Activated CD8-positive, alpha-beta memory T cell treated with anti-CD3 and anti-CD28 coated beads, Interleukin-2, amount 50 U/mL, for 4 hours (primary cell): ENCODE measurements around the gene MYH16.
"Not testable (repeated sequence)": the region's sequence is repeated elsewhere in the genome, so short reads cannot be mapped to it uniquely, and the experiment has no call there.

ENCODE experiments used
- DNase-seq: peaks from one replicate; pipeline ENCODE4 v3.0.0-alpha.2; 2020

MYH16 gene

GRCh38 chr7:99308461-99309074 is 35.9 kb downstream of the MYH16 start:
- DNase-seq, result no peak

- no peak for DNase-seq
Observed at GRCh38 chr7:99309111-99309510, 36.5 kb downstream of the MYH16 start.

GRCh38 chr7:99310004-99310403 is 37.4 kb downstream of the MYH16 start:
- no peak for DNase-seq

DNA sequence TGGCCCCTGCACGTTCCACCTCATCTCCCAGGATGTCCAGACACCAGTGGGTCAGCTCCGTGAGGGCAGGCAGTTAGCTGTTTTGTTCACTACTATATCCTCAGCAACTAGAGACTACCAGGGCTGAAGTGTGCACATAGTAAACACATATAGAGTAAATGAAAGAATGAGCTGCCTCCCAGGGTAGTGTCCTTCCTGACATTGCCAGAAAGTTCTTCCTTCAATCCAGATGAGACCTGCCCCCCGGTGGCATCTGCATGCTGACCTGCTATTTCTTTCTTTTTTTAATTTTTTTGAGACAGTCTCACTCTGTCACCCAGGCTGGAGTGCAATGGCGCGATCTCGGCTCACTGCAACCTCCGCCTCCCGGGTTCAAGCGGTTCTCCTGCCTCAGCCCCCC is 39.1 kb downstream of the MYH16 start:
- no peak for DNase-seq

GRCh38 chr7:99312316-99313203 is 39.9 kb downstream of the MYH16 start:
- peak; percentile 75 for DNase-seq

- DNase-seq, result no peak
Observed at GRCh38 chr7:99313204-99313573, 40.5 kb downstream of the MYH16 start.

GRCh38 chr7:99314504-99314903 is 41.9 kb downstream of the MYH16 start:
- DNase-seq, result no peak

- no peak for DNase-seq
Observed at GRCh38 chr7:99320371-99320770, 47.7 kb downstream of the MYH16 start.

DNA sequence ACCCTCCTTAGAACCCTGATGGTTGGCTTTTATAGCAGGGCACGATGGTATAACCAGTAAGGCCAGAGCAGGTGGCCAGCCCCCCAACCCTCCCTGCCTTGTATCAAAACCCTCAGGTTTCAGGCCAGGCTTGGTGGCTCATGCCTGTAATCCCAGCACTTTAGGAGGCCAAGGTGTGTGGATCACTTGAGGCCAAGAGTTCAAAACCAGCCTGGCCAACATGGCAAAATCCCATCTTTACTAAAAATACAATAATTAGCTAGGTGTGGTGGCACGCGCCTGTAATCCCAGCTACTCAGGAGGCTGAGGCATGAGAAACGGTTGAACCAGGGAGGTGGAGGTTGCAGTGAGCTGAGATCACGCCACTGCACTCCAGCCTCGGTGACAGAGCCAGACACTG is 50.0 kb downstream of the MYH16 start:
- not testable (repeated sequence) for DNase-seq

DNA sequence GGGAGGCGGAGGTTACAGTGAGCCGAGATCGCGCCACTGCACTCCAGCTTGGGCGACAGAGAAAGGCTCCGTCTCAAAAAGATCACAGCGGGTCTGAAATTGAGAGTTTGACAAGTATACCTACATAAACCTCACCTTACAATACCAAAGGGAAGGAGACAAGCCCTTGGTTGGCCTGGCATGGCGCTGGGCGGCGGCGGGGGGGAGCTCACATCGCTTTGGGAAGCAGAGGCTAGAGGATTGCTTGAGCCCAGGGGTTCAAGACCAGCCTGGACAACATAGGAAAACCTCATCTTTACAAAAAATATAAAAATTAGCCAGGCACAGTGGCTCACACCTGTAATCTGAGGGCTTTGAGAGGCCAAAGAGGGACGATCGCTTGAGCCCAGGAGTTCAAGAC is 51.9 kb downstream of the MYH16 start:
- no peak for DNase-seq

GRCh38 chr7:99325001-99325493 is 52.4 kb downstream of the MYH16 start:
- no peak for DNase-seq

- DNase-seq, result peak; percentile 92
Observed at GRCh38 chr7:99325592-99326407, 53.2 kb downstream of the MYH16 start, which contains the start of gene ARPC1A. ARPC1A (plus strand) TSS chr7:99325898; CDS start chr7:99333354, 7,456 bp downstream.

DNA sequence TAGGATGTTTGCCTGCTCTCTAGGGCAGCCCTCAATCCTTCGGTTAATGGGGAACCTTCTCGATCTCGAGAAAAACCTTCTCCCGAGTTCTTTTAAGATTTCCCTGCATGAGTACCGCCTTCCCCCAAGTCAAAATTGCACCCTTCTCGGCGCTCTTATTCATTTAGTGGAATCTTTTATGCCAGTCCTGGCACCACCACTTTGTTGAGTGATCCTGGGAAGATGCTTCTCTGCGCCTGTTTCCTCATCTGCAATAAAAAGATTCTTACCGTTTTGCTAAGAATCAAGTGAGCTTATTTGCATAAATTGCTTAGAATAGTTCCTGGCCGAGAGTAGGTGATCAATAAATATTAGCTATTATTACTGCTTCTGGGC is 53.8 kb downstream of the MYH16 start:
- DNase-seq, result no peak

DNA sequence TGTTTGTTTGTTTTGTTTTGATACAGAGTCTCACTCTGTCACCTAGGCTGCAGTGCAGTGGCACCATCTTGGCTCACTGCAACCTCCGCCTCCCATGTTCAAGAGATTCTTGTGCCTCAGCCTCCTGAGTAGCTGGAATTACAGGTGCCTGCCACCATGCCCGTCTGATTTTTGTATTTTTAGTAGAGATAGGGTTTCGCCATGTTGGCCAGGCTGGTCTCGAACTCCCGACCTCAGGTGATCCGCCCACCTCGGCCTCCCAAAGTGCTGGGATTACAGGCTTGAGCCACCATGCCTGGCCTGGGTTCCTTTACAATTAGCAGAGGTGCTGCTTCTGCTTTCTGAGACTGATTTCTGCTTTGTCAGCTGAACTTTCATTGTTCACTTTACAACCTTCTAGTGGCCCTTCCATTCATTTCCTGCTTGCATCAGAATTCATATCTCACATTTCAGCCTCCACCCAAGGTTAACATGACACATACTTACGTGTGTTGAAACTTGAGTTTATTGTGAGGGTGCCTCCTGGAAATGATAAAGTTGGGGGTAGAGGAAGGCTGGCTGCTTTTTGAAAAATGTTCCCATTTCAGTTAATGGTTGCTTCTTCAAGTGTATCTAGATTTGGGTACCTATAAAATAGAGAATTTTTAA is 57.8 kb downstream of the MYH16 start:
- DNase-seq, result not testable (repeated sequence)

GRCh38 chr7:99331002-99331401 is 58.4 kb downstream of the MYH16 start:
- DNase-seq, result no peak

DNA sequence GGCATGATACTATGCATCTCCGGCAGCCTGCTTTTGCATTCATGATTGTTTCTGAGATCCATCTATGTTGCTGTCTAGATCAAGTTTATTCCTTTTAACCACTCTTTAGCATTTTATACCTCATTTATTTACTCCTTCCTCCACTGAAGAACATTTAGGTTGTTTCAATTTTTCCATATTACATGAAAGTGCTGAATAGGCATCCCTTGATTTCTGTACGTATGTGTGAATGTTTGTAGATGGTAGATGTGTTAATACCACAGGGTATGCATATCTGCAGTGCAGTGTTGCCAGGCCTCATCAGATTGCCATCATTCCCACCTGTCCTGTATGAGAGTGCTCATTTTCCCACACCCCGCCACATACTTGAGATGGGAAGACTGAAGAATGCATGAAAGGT is 67.0 kb downstream of the MYH16 start:
- no peak for DNase-seq

- no peak for DNase-seq
Observed at GRCh38 chr7:99340659-99341058, 68.0 kb downstream of the MYH16 start.

DNA sequence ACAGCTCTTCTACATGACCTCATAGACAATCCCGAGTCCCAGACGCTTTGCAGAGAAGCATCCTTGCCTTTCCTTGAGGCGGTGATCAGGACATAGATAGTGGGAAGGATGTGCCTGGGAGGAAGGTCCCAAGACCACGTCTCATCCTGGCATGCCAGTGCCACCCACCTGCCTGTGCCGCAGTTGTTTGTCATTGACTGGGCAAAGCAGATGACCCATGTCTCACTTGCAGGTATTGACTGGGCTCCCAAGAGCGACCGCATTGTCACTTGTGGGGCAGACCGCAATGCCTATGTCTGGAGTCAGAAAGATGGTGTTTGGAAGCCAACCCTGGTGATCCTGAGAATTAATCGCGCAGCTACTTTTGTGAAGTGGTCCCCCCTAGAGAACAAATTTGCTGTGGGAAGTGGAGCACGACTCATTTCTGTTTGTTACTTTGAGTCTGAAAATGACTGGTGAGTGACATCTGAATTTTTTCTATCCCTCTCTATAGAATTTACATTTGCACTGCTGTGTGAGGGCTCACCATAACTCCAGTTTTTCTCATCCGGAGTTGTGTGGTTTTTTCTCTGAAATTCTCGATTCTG is 71.5 kb downstream of the MYH16 start:
- DNase-seq, result no peak

- DNase-seq, result not testable (repeated sequence)
Observed at GRCh38 chr7:99350641-99351040, 78.0 kb downstream of the MYH16 start.

- DNase-seq, result no peak
Observed at GRCh38 chr7:99352247-99352646, 79.6 kb downstream of the MYH16 start.

DNA sequence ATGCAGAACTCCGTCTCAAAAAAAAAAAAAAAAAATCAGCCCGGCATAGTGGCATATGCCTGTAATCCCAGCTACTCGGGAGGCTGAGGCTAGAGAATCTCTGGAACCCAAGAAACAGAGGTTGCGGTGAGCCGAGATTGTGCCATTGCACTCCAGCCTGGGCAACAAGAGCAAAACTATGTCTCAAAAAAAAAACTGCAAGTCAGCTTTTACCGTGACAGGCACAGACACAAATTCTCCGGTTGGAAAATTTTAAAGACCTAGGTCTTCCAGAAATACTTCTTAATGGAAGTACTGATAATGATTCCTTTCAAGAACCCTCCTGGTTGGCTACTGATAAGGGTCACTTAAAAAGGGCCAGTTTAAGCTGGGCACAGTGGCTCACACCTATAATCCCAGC is 82.5 kb downstream of the MYH16 start:
- no peak for DNase-seq

DNA sequence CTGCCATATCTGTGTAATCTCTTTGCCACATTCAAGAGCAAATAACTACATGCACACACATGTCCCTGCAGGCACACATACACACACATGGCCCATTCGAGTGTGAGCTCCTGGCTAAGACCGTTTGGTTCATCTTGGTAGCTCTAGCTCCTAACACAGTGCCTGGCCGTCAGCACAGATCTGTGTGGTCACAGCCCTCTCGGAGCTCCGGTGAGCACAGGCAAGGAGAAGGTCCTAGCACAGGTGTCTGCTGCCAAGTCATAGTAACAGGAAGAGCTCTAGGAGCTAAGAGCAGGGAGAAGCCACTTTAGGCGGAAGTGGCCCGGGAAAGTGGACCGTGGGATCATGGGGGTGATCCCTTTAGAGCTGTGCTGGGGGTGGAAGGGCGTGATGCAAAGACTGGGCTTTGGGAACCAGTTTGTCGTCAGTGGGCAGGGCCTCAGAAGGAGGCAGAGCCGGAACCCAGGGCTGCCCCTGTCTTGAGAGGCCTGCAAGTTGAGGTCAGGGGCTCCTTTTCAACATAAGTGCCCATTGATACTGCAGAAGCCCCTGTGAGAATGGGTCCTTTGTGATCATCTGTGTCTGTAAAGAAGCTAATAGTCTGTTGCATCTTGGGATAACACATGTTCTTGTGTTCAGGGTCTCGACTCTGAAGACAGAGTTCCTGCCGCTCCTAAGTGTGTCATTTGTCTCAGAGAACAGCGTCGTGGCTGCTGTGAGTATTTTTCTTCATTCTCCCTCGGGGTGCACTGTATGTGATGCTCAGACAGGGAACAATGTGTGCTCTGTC is 85.3 kb downstream of the MYH16 start:
- DNase-seq, result no peak
